ENCODE data around the gene EXOC7. TPM values are rescaled to one million over a fixed set of nuclear protein-coding genes. Genes with fewer than 3 reads are reported as not detected.
"Not testable (repeated sequence)": the region's sequence is repeated elsewhere in the genome, so short reads cannot be mapped to it uniquely, and the experiment has no call there.

The EXOC7 gene
- total RNA-seq, 2 experiments from 2014 or later: 122 to 173 TPM

- Histone ChIP-seq H3K27ac (ENCODE audit: low read depth, low read length, poor library complexity, severe bottlenecking) (no peak overlapping the region), H2AFZ (ENCODE audit: low read length) (no peak overlapping the region), H3K9me3 (ENCODE audit: low read length) (no peaks in the 10 kb centered on the region), H3K9me2 (ENCODE audit: insufficient read depth, low read length) (no peaks in the 10 kb centered on the region), H3K36me3 (ENCODE audit: insufficient read depth, low read length) (peaks cover 86% of the 10 kb centered on the region), H4K20me1 (ENCODE audit: insufficient read depth, low read length) (0 out of 2 replicates have a peak, but pooled peaks cover 2% of the 10 kb centered on the region), H3K4me1 (ENCODE audit: insufficient read depth, low read length, poor library complexity, severe bottlenecking) (peaks cover 21% of the 10 kb centered on the region), H3K4me3 (ENCODE audit: low read depth, low read length, poor library complexity, severe bottlenecking) (no peak overlapping the region), H3K79me2 (ENCODE audit: insufficient read depth, low read depth, low read length) (peaks cover 27% of the 10 kb centered on the region), H3K4me2 (ENCODE audit: low read length) (no peak overlapping the region)
- DNase-seq (ENCODE audit: low spot score): no peak
- ChIA-PET CTCF (ENCODE audit: unreplicated experiment) (interaction anchor here (0.6 kb wide), 2 partner anchors 770 to 1031 kb away, joined by 3 read pairs; no protein-coding TSS in a partner anchor), POLR2A (interaction anchor here (0.5 to 2.0 kb wide), 4 partner anchors 10 to 359 kb away, joined by 3 to 10 read pairs (median 6); no protein-coding TSS in a partner anchor)
- BruUV-seq (replicated peaks): no TSS peak
- intact Hi-C loops (cut with micrococcal nuclease; ENCODE audit: unreplicated experiment): no loop called here
- no peak for TF ChIP-seq EZH2phosphoT487 (IDR thresholded peaks at IDR 0.05; ENCODE audit: borderline replicate concordance, low read depth, low read length)
- TF ChIP-seq CTCF (conservative IDR thresholded peaks at IDR 0.05; ENCODE audit: low read length): no peak
Observed at GRCh38 chr17:76065775-76066174, 37.8 kb downstream of the EXOC7 start.

GRCh38 chr17:76063875-76064546 lies 39.6 kb downstream of the EXOC7 start:
- POLR2A ChIA-PET: interaction anchor here (0.6 to 1.7 kb wide), 9 partner anchors 10 to 199 kb away, joined by 3 to 11 read pairs (median 4); no protein-coding TSS in a partner anchor
- no peaks in the 10 kb centered on the region for H3K9me2 ChIP-seq (ENCODE audit: insufficient read depth, low read length)
- peaks cover 10% of the 10 kb centered on the region; the same call in 1 of the 2 replicates for H3K79me2 ChIP-seq (ENCODE audit: insufficient read depth, low read depth, low read length)
- no peak overlapping the region for H3K4me3 ChIP-seq (ENCODE audit: low read depth, low read length, poor library complexity, severe bottlenecking)
- peaks cover 91% of the 10 kb centered on the region for H3K36me3 ChIP-seq (ENCODE audit: insufficient read depth, low read length)
- peaks cover 12% of the 10 kb centered on the region for H3K4me1 ChIP-seq (ENCODE audit: insufficient read depth, low read length, poor library complexity, severe bottlenecking)
- no peaks in the 10 kb centered on the region for H3K9me3 ChIP-seq (ENCODE audit: low read length)
- DNase-seq (ENCODE audit: low spot score): no peak
- TF ChIP-seq EZH2phosphoT487 (IDR thresholded peaks at IDR 0.05; ENCODE audit: borderline replicate concordance, low read depth, low read length) (no peak), CTCF (conservative IDR thresholded peaks at IDR 0.05; ENCODE audit: low read length) (no peak)
- intact Hi-C loops (cut with micrococcal nuclease; ENCODE audit: unreplicated experiment): no loop called here
- H4K20me1 ChIP-seq (ENCODE audit: insufficient read depth, low read length): no peaks in the 10 kb centered on the region
- peak overlapping the region; percentile 36 for H3K27ac ChIP-seq (ENCODE audit: low read depth, low read length, poor library complexity, severe bottlenecking)
- BruUV-seq (replicated peaks): no TSS peak
- peak overlapping the region; percentile 20; the same call in 1 of the 2 replicates for H3K4me2 ChIP-seq (ENCODE audit: low read length)
- CTCF ChIA-PET (ENCODE audit: unreplicated experiment): interaction anchor here (0.6 to 0.7 kb wide), 2 partner anchors 67 to 858 kb away, joined by 3 to 6 read pairs; no protein-coding TSS in a partner anchor
- H2AFZ ChIP-seq (ENCODE audit: low read length): peak overlapping the region; percentile 6; the same call in 1 of the 2 replicates

DNA sequence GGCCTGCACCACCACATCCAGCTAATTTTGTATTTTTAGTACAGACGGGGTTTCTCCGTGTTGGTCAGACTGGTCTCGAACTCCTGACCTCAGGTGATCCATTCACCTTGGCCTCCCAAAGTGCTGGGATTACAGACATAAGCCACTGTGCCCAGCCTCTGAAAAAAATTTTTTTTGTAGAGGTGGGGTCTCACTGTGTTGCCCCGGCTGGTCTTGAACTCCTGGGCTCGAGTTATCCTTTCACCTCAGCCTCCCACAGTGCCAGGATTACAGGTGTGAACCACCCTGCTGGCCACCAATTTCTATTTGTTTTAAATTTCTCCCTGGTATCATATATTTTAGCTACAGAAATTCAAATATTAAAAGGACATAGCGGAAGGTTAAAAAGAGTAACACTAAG lies 45.3 kb downstream of the EXOC7 start:
- H3K27ac ChIP-seq (ENCODE audit: low read depth, low read length, poor library complexity, severe bottlenecking); BruUV-seq (replicated peaks); H3K79me2 ChIP-seq (ENCODE audit: insufficient read depth, low read depth, low read length); intact Hi-C loops (cut with micrococcal nuclease; ENCODE audit: unreplicated experiment); H3K4me2 ChIP-seq (ENCODE audit: low read length); H2AFZ ChIP-seq (ENCODE audit: low read length); CTCF ChIA-PET (ENCODE audit: unreplicated experiment); H3K4me1 ChIP-seq (ENCODE audit: insufficient read depth, low read length, poor library complexity, severe bottlenecking); DNase-seq (ENCODE audit: low spot score); H3K4me3 ChIP-seq (ENCODE audit: low read depth, low read length, poor library complexity, severe bottlenecking); H3K9me3 ChIP-seq (ENCODE audit: low read length); H3K9me2 ChIP-seq (ENCODE audit: insufficient read depth, low read length); H4K20me1 ChIP-seq (ENCODE audit: insufficient read depth, low read length): not testable (repeated sequence)
- peaks cover 91% of the 10 kb centered on the region for H3K36me3 ChIP-seq (ENCODE audit: insufficient read depth, low read length)
- POLR2A ChIA-PET: interaction anchor here (0.6 to 2.4 kb wide), 2 partner anchors 10 to 44 kb away, joined by 5 to 9 read pairs; no protein-coding TSS in a partner anchor

Data from OCI-LY7 (cell line).